ENCODE data around the gene ARHGAP22. TPM values are rescaled to one million over a fixed set of nuclear protein-coding genes. Genes with fewer than 3 reads are reported as not detected.

Gene ARHGAP22
- polyA plus RNA-seq, 3 donors, result 1.5 to 7.8 (median 1.9) TPM

DNA sequence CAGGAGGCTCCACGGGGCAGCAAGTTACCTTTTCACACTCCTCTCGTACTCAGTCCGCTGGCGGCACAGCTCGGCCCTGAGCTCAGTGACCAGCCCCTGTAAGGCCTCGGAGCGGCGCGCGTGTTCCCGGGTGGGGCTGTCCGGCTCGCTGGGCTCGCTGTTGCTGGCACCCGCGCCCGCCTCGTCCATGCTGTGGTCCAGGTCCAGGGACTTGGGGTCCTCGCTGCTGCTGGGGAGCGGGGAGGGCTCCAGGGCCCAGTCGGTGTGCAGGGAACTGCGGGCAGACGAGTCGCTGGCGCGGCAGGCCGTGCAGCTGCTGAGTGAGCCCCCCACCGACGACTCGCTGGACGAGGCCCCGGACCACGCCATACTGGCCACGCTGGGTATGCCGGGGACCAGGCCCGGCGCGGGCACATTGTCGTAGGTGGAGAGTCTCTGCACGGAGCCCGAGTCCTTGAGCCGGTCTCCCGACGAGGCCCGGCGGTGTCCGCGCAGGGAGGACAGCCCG, 154.6 kb downstream of the ARHGAP22 start:
- Histone ChIP-seq H3K27me3 (ENCODE audit: control insufficient read depth in 2 of 2, insufficient read depth in 2 of 2, low read length in 2 of 2) (no peaks in the 10 kb centered on the region), H2AFZ (ENCODE audit: insufficient read depth, low read depth, low read length, poor library complexity, severe bottlenecking) (no peak overlapping the region), H3K79me2 (ENCODE audit: insufficient read depth, low read length) (no peaks in the 10 kb centered on the region), H3K4me1 (ENCODE audit: control insufficient read depth in 1 of 2, insufficient read depth in 2 of 2, low read length in 2 of 2) (no peaks in the 10 kb centered on the region), H3K4me2 (replicated peaks; ENCODE audit: extremely low read depth, low read length, poor library complexity, severe bottlenecking) (no peak overlapping the region), H3K9me3 (replicated peaks in 1 of 2; ENCODE audit: control insufficient read depth in 1 of 2, insufficient read depth in 1 of 2, low read length in 2 of 2) (no peaks in the 10 kb centered on the region), H3K36me3 (replicated peaks in 1 of 2; ENCODE audit: control insufficient read depth in 1 of 2, insufficient read depth in 2 of 2, low read length in 2 of 2) (no peaks in the 10 kb centered on the region), H4K20me1 (ENCODE audit: insufficient read depth, low read length) (no peaks in the 10 kb centered on the region), H3K27ac (ENCODE audit: low read depth in 1 of 2, low read length in 2 of 2) (no peak overlapping the region), H3K4me3 (replicated peaks in 1 of 3; ENCODE audit: low read depth in 2 of 3, low read length in 3 of 3) (no peak overlapping the region), H3K9ac (ENCODE audit: insufficient read depth, low read length, poor library complexity, severe bottlenecking) (no peak overlapping the region)
- TF ChIP-seq, protein P1, sequence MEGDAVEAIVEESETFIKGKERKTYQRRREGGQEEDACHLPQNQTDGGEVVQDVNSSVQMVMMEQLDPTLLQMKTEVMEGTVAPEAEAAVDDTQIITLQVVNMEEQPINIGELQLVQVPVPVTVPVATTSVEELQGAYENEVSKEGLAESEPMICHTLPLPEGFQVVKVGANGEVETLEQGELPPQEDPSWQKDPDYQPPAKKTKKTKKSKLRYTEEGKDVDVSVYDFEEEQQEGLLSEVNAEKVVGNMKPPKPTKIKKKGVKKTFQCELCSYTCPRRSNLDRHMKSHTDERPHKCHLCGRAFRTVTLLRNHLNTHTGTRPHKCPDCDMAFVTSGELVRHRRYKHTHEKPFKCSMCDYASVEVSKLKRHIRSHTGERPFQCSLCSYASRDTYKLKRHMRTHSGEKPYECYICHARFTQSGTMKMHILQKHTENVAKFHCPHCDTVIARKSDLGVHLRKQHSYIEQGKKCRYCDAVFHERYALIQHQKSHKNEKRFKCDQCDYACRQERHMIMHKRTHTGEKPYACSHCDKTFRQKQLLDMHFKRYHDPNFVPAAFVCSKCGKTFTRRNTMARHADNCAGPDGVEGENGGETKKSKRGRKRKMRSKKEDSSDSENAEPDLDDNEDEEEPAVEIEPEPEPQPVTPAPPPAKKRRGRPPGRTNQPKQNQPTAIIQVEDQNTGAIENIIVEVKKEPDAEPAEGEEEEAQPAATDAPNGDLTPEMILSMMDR (IDR thresholded peaks at IDR 0.05), result no peak
- H3K4me3 Mint-ChIP-seq, result no peak overlapping the region
- intact Hi-C loops (cut with micrococcal nuclease), result no loop called here
- peaks cover 0 to 1% (median 0%) of the 10 kb centered on the region in 3 donors for H3K27me3 Mint-ChIP-seq (ENCODE audit: low read depth in 3 of 3)
- no peak overlapping the region for H3K27ac Mint-ChIP-seq
- 97% methylated on average over 40 of the region's 49 CpGs for WGBS (ENCODE audit: insufficient coverage)
- peaks cover 0 to 2% (median 0%) of the 10 kb centered on the region in 7 donors for H3K9me3 Mint-ChIP-seq
- DNase-seq, result no peak
- H3K4me1 Mint-ChIP-seq, result no peaks in the 10 kb centered on the region
- no peaks in the 10 kb centered on the region for H3K36me3 Mint-ChIP-seq

DNA sequence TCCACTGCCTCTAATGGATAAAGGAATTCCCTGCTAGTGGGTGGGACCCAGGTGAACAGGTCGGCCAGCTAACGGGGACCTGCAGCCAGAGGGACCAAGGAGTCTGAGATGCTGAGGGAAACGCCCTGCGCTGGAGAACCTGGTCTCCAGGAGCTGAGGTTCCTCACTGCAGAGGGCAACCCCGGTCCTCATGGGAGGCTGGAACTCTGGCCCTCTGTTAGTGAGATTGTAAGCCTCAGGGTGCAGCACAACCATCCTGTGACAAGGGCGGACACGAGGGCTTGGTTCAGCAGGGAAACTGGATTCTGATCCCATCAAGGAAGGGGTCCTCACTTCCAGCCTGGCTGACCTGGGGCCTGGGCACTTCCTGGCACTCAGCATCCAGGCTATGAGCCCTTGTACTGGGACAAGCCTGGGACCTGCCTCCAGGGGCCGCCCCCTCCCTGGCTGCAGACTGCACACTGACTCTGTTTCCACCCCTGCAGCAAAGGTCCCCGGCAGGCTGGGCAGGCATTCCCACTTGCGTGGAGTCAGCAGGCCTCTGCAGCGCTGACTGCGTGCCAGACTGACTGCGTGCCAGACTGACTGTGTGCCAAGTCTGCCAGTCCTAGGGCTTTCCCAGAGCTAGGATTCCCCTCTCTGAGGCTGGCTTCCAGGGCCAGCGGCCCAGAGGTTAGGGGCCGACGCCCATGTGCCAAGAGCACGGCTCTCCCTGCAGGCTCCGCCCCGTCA, 155.2 kb downstream of the ARHGAP22 start:
- WGBS (ENCODE audit: insufficient coverage), result 91% methylated on average over 18 of the region's 19 CpGs
- Mint-ChIP-seq H3K36me3 (no peaks in the 10 kb centered on the region), H3K27ac (no peak overlapping the region), H3K27me3 (ENCODE audit: low read depth in 3 of 3) (peaks cover 0 to 1% (median 0%) of the 10 kb centered on the region in 3 donors), H3K9me3 (peaks cover 0 to 2% (median 0%) of the 10 kb centered on the region in 7 donors), H3K4me3 (no peak overlapping the region), H3K4me1 (no peaks in the 10 kb centered on the region)
- Histone ChIP-seq H4K20me1 (ENCODE audit: insufficient read depth, low read length) (no peaks in the 10 kb centered on the region), H3K36me3 (replicated peaks in 1 of 2; ENCODE audit: control insufficient read depth in 1 of 2, insufficient read depth in 2 of 2, low read length in 2 of 2) (no peaks in the 10 kb centered on the region), H2AFZ (ENCODE audit: insufficient read depth, low read depth, low read length, poor library complexity, severe bottlenecking) (no peak overlapping the region), H3K4me2 (replicated peaks; ENCODE audit: extremely low read depth, low read length, poor library complexity, severe bottlenecking) (no peak overlapping the region), H3K79me2 (ENCODE audit: insufficient read depth, low read length) (no peaks in the 10 kb centered on the region), H3K9me3 (replicated peaks in 1 of 2; ENCODE audit: control insufficient read depth in 1 of 2, insufficient read depth in 1 of 2, low read length in 2 of 2) (no peaks in the 10 kb centered on the region), H3K9ac (ENCODE audit: insufficient read depth, low read length, poor library complexity, severe bottlenecking) (no peak overlapping the region), H3K4me3 (replicated peaks in 1 of 3; ENCODE audit: low read depth in 2 of 3, low read length in 3 of 3) (no peak overlapping the region), H3K4me1 (ENCODE audit: control insufficient read depth in 1 of 2, insufficient read depth in 2 of 2, low read length in 2 of 2) (no peaks in the 10 kb centered on the region), H3K27ac (ENCODE audit: low read depth in 1 of 2, low read length in 2 of 2) (no peak overlapping the region), H3K27me3 (ENCODE audit: control insufficient read depth in 2 of 2, insufficient read depth in 2 of 2, low read length in 2 of 2) (no peaks in the 10 kb centered on the region)
- intact Hi-C loops (cut with micrococcal nuclease), result no loop called here
- TF ChIP-seq, protein P1 (IDR thresholded peaks at IDR 0.05), result no peak
- DNase-seq, result no peak

Measured in CD14-positive monocyte (primary cell).